Amniotic epithelial cell (primary cell): ENCODE data around the gene PRKD3.

Source experiments
- DNase-seq: peaks from one replicate; pipeline ENCODE4 v3.0.0-alpha.2; 2010; ENCODE audit warnings: low read depth

Gene PRKD3

DNA sequence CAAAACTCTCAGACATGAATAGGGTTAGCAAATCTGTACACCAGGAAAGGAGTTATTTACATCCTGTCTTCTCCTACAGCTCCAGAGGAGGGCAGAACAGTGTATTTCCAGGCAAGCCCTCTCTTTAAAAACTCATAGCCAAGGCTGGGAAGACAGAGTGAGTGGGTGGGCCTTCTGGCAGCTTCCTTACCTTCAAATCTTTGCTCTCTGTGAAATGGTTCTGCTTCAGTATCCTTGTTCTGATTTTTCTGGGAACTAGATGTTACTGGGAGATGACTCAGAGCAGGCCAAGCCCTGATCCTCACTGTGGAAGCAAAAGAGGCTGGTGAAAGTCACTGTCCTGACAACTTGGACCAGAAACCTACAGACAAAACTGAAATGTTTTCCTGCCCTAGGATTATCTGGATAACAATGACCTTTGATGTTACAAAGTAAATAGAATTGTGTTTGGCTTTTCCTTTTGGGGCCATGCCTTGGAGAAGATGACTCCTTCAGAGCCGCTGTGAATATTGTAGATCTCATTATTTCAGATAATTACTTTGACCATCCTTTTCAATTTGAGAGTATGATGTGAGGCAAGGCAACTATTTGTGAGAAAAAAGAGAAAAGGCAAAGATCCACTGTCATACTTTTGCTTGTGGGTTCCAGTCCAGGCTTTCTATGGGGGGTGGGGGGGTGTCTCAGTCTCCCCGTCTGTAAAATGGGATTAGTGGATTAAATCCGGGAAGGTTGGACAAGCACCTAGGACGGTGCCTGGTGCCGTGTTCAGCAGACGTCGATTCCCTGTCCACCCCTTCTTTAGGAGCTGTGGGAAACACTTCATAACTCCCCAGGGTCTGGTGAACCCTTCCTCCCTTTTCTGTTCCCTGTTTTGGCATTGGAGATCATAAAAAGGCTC lies 19.2 kb upstream of the PRKD3 start:
- peak; percentile 52 for DNase-seq

DNA sequence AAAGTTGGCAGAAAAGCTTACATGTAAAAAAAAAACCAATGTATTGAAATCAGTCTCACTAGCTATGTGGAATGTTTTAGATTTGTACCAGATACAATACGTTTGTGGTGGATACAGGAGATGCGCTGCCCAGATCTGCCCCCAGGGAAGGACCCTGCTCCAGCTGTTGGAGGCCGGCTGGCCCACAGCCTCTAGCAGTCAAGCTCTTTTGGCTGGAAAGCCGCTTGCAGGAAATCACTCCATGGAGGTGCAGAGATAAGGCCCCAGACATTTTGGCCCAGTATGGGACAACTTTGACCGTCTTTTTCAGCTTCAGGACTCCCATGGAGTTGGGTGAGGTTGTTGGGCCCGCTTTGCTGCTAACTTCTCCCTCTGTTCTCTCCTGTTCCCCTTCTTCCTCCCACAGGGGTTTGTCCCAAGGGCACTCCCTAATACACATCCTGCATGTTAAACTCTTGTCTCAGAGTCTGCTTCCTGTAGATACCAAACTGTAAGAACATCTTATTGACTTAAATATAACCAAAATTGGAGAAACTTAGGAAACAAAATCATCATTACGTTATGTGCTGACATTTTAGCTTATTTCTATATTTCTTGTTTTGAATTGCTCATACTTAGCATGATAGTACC lies 18.1 kb upstream of the PRKD3 start:
- DNase-seq, result no peak

DNA sequence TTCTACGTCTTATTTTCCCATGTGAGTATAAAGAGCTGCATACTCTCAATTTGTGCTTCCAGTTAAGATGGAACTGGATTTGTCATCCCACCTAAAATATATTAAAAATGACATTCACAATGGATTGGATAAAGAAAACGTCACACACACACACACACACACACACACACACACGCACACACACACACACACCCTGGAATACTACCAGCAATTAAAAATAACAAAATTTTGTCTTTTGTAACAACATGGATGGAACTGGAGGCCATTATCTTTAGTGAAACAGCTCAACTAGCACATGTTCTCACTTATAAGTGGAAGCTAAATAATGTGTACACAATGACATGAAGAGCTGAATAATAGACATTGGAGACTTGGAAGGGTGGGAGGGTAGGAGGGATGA lies 16.0 kb upstream of the PRKD3 start:
- no peak for DNase-seq

GRCh38 chr2:37338933-37339332 lies 14.3 kb upstream of the PRKD3 start:
- no peak for DNase-seq

DNA sequence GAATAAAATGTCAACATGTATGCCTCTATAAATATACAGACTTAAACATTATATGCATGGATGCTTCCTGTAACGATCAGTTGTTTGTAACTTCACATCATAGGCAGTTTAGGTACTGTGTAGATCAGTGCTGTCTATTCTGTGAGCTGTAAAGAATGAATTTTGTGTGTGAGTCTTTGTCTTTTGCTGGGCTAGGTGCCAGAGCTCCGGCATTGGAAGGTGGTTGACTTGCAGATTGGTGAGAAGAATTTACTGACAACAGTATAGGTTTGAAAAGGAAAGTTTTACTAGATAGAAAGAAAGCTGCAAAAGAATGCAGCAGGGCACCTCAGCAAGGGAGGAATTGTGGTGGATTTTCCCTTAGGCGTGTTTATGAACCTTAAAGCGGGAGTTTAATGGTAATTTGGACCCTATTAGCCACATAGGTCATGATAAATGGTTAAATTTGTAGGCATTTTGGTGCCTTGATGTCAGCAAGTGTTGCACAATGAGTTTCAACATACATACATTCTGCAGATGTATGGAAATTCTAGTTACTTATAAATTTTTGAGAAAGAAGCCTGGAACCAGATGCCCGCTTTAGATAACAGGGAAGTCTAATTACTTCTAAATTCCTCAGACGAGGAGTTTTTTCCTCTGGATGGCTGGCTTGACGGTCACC lies 13.1 kb upstream of the PRKD3 start:
- no peak for DNase-seq

DNA sequence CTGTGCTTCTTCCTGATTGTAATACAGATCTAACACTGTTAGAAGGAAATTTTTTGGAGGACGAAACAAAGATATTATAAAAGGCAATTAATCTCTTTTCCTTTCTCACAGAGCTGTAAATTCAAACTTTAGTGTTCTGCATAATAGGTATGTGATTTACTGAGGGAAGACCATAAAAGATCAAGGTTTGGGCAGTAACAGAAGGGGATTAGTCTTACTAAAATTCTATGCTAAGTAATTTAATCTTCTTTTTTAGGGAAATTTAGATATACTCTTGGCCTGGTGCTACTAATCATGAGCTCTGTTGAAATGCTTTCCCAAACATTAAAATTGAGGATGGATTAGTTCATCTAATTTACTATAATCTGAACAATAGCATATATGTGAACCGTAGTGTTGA lies 11.0 kb upstream of the PRKD3 start:
- no peak for DNase-seq

GRCh38 chr2:37333256-37333655 lies 8.6 kb upstream of the PRKD3 start:
- no peak for DNase-seq

GRCh38 chr2:37332560-37332959 lies 7.9 kb upstream of the PRKD3 start:
- DNase-seq, result no peak

DNA sequence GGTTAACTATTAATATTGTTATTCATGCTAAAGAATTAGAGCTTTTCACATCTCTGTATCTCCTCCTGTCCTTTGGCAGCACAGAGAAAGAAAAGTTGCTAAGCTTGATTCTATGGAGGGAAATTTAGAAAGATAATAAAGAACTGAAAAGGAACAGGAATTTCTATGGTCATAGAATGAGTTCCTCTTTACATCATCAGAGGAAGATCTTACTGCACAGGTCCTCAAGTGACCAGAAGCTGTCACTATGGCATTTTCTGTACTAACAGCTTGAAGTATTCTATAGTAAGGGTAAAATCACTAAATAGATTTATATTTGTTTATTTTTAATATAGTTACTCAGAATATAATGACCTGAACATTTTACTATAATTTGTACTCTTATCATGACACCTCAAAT lies 6.0 kb upstream of the PRKD3 start:
- no peak for DNase-seq

- no peak for DNase-seq
Observed at GRCh38 chr2:37326866-37327634, 2.4 kb upstream of the PRKD3 start.

- DNase-seq, result peak; percentile 84
Observed at GRCh38 chr2:37326285-37326684, 1.7 kb upstream of the PRKD3 start.

GRCh38 chr2:37325625-37326071 lies 1.0 kb upstream of the PRKD3 start:
- no peak for DNase-seq

DNA sequence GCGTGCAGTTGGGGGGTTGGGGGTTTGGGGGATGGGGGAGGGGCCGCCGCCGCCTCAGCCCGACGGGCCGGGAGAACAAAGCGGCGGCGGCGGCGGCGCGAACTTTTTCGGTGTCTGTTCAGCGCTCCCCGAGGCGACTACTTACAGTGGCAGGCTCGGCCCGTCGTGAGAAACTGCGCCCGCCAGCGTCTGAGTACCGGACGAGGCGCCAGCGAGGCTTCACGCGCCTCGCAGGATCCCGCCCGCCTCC lies 172 bp downstream of the PRKD3 start:
- peak; percentile 64 for DNase-seq

DNA sequence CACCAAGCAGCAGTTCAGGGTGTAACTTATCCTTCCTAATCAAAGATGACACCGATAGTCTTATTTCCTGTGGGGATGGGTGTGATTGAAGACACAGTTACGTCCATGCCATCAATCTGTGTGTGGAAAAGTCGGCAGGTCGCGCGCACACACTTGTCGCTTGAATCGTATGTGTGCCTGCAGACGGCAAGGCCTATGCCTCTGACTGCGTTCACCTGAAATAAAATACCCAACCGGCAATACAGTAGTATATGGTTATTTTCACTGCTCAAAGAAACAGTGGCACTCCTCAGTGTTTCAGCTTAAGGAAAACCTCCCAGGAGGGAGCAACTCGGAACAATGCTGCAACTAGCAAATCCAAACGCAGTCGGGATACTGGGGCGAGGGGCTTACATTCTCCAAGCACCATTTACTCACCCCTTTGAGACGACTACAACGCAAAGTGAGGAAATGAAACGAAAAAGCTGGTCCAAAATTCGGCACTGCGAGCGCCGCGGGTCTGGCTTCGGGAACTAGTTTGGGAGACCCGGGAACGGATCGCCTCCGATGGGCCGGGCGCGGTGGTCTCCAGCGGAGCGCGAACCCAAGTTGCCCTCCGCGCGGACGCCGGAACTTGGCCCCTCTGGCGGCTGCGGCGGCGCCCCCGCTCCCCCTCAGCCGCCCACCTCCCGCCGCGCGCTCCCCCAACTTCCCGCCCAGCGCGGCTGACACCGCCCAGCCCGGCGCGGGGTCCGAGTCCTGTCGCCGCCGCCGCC lies 675 bp downstream of the PRKD3 start:
- DNase-seq, result peak; percentile 42

- DNase-seq, result no peak
Observed at GRCh38 chr2:37323176-37323780, 1.4 kb downstream of the PRKD3 start.

- DNase-seq, result peak; percentile 82
Observed at GRCh38 chr2:37322368-37322767, 2.3 kb downstream of the PRKD3 start.

DNA sequence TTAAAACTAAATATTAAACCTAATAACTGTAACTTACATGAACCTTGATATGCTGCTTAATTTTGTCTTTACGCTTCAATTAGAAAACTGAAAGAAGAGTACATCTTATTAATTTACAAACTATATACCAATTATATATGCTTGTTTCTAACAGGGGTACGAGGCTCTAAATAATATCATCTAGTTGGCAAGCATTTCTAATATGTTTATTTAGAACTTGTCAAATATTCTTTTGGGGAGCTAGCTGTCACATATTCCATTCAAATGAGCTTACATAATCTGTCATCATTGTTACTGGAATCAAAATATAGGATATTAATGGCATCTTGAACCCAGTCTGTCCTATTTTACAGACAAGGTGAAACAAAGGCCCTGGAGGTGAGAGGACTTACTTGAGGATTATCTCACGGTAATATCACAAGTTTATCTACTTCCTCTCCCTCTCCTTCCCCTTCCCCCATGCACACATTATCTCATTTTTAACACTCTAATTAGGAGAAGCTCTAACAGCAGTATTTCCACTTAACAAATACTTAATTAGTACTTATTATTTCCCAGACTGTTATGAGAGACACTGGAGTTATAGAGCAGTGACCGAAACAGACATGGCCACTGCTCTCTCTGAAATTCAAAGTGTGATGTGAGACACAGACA lies 3.5 kb downstream of the PRKD3 start:
- DNase-seq, result no peak

DNA sequence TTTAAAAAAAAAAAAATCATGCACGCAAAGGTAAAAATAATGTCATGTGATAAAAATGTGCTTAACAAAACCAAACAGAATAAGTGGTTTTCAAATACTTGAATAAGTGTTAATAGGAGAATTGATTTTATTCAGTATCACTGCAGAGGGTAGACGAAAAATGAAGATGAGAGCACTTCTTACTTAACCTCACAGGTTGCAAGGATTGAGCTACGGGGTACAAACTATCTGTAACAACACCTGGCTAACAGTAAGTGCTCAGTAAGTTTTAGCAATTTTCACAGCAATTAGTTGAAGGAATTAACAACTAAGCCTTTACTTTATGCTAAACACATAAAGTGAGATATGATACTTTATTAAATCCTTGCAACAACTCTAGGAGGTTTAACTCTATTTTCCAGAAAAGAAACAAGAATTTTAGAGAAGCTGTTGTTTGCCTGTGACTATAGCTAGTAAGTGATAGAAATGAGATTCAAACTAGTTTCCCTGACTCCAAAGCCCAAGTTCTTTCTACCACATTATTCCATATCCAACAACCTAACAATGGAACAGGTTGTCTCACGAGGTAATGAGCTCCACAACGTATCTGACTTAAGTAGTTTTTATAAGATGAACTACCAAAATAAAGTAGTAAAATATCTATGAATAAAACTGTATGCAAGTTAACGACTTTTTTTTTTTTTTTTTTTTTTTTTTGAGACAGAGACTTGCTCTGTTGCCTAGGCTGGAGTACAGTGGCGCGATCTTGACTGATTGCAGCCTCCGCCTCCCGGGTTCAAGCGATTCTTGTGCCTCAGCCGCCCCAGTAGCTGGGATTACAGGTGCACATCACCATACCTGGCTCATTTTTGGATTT lies 4.7 kb downstream of the PRKD3 start:
- DNase-seq, result no peak

DNA sequence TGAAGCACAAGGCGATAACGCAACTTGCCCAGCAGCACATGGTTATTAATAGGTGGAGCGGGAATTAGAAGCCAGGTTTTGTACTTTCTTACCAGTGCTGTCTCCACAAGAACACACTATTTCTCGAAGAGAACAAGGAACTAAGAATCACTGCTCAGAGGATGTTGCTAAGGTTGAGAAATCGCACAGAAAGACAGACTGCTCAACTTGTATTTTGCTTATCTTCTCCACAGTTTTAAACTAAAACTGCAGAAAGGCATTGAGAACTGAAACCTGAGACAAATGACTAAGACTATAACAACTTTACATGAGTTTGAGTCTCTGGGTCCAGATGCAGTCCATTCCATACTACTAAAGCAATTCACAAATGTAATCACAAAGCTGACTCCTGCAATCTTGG lies 6.2 kb downstream of the PRKD3 start:
- DNase-seq, result peak; percentile 90

GRCh38 chr2:37317746-37318145 lies 6.9 kb downstream of the PRKD3 start:
- no peak for DNase-seq
